Measurements from ENCODE around the gene C4orf50. TPM values are rescaled to one million over a fixed set of nuclear protein-coding genes. Genes with fewer than 3 reads are reported as not detected.

C4orf50 gene
- total and polyA plus RNA-seq, 2 experiments from 2014 or later: 0.06 to 0.31 TPM

GRCh38 chr4:5884796-5885195 is 133.4 kb downstream of the C4orf50 start (continued):
- no peak for TF ChIP-seq POLR2AphosphoS5 (IDR thresholded peaks at IDR 0.05; ENCODE audit: low read depth)

GRCh38 chr4:5883916-5884315 is 134.3 kb downstream of the C4orf50 start:
- DNase-seq (ENCODE audit: low spot score) (no peak), ATAC-seq (no peak)
- peaks cover 9% of the 10 kb centered on the region for H3K27me3 Mint-ChIP-seq (ENCODE audit: insufficient read depth, low read depth, poor library complexity)
- no peak overlapping the region for H3K27ac ChIP-seq (ENCODE audit: low read depth)
- H3K79me2 ChIP-seq (replicated peaks; ENCODE audit: insufficient read depth): peaks cover 90% of the 10 kb centered on the region
- peaks cover 35% of the 10 kb centered on the region for H3K4me1 ChIP-seq (ENCODE audit: insufficient read depth)
- no peak for TF ChIP-seq REST (IDR thresholded peaks at IDR 0.05; ENCODE audit: unreplicated experiment)
- TF ChIP-seq EZH2phosphoT487 (IDR thresholded peaks at IDR 0.05; ENCODE audit: unreplicated experiment): no peak
- TF ChIP-seq STAT1 (IDR thresholded peaks at IDR 0.05; ENCODE audit: unreplicated experiment): no peak
- H3K4me2 ChIP-seq: no peak overlapping the region
- no peak overlapping the region for H3K4me3 Mint-ChIP-seq
- H3K9me2 ChIP-seq (ENCODE audit: insufficient read depth): no peaks in the 10 kb centered on the region
- H3K4me3 ChIP-seq: no peak overlapping the region
- H3K27me3 ChIP-seq (ENCODE audit: insufficient read depth): peaks cover 1% of the 10 kb centered on the region; the same call in 1 of the 2 replicates
- no peaks in the 10 kb centered on the region for H3K9me3 Mint-ChIP-seq
- no peaks in the 10 kb centered on the region for H3K36me3 Mint-ChIP-seq (ENCODE audit: low read depth)
- H2AFZ ChIP-seq: no peak overlapping the region
- no peaks in the 10 kb centered on the region for H3K36me3 ChIP-seq (ENCODE audit: insufficient read depth)
- H3K4me1 Mint-ChIP-seq: peaks cover 40% of the 10 kb centered on the region
- H4K20me1 ChIP-seq (replicated peaks; ENCODE audit: insufficient read depth): peaks cover 84% of the 10 kb centered on the region
- no peak overlapping the region for H3K27ac Mint-ChIP-seq
- 0 out of 2 replicates have a peak, but pooled peaks cover 1% of the 10 kb centered on the region for H3F3A ChIP-seq (replicated peaks; ENCODE audit: low read depth)

- Histone ChIP-seq H3K4me1 (ENCODE audit: insufficient read depth) (peaks cover 35% of the 10 kb centered on the region), H3K27ac (ENCODE audit: low read depth) (no peak overlapping the region), H3K36me3 (ENCODE audit: insufficient read depth) (no peaks in the 10 kb centered on the region), H4K20me1 (replicated peaks; ENCODE audit: insufficient read depth) (peaks cover 94% of the 10 kb centered on the region), H3K9me2 (ENCODE audit: insufficient read depth) (no peaks in the 10 kb centered on the region), H3K4me3 (no peak overlapping the region), H3K79me2 (replicated peaks; ENCODE audit: insufficient read depth) (peaks cover 99% of the 10 kb centered on the region), H3F3A (replicated peaks; ENCODE audit: low read depth) (no peaks in the 10 kb centered on the region), H3K27me3 (ENCODE audit: insufficient read depth) (no peaks in the 10 kb centered on the region), H3K4me2 (no peak overlapping the region), H2AFZ (no peak overlapping the region)
- DNase-seq (ENCODE audit: low spot score): no peak
- H3K36me3 Mint-ChIP-seq (ENCODE audit: low read depth): no peaks in the 10 kb centered on the region
- no peak overlapping the region for H3K4me3 Mint-ChIP-seq
- no peaks in the 10 kb centered on the region for H3K9me3 Mint-ChIP-seq
- H3K4me1 Mint-ChIP-seq: peaks cover 41% of the 10 kb centered on the region
- peaks cover 6% of the 10 kb centered on the region for H3K27me3 Mint-ChIP-seq (ENCODE audit: insufficient read depth, low read depth, poor library complexity)
- ATAC-seq: no peak
- H3K27ac Mint-ChIP-seq: peak overlapping the region; percentile 22; the same call in 1 of the 2 replicates
- TF ChIP-seq ZNF114 (CRISPR knock-in tag; IDR thresholded peaks at IDR 0.05): no peak
- TF ChIP-seq NANOG (IDR thresholded peaks at IDR 0.05; ENCODE audit: borderline replicate concordance): no peak
- TF ChIP-seq POLR2AphosphoS5 (IDR thresholded peaks at IDR 0.05; ENCODE audit: low read depth): no peak
- no peak for TF ChIP-seq ETS1 (IDR thresholded peaks at IDR 0.05)
- no peak for TF ChIP-seq CREB1 (CRISPR knock-in tag; IDR thresholded peaks at IDR 0.05; ENCODE audit: low read depth)
- no peak for TF ChIP-seq REST (IDR thresholded peaks at IDR 0.05; ENCODE audit: unreplicated experiment)
- TF ChIP-seq EZH2phosphoT487 (IDR thresholded peaks at IDR 0.05; ENCODE audit: unreplicated experiment): no peak
Measured at GRCh38 chr4:5882947-5883346, 135.3 kb downstream of the C4orf50 start.

Measured in GM23338 (cell line).